GM15510 (cell line): ENCODE results near the gene KDM4C.

Experiments
- POLR2A ChIP-seq: IDR thresholded peaks from 3 replicates; pipeline ENCODE4 v1.6.1; 2011; ENCODE audit warnings: borderline replicate concordance; ENCODE audit not compliant: insufficient read length; ENCODE audit errors: extremely low read depth

KDM4C gene

GRCh38 chr9:7137571-7137970 lies 379.8 kb downstream of the KDM4C start:
- no peak for TF ChIP-seq POLR2A

- no peak for TF ChIP-seq POLR2A
These were observed 382.1 kb downstream of the KDM4C start for GRCh38 chr9:7139886-7140285.

GRCh38 chr9:7140401-7140800 lies 382.6 kb downstream of the KDM4C start:
- TF ChIP-seq POLR2A = no peak

GRCh38 chr9:7143645-7144200 lies 385.9 kb downstream of the KDM4C start:
- TF ChIP-seq POLR2A = no peak

- TF ChIP-seq POLR2A = no peak
These were observed 386.7 kb downstream of the KDM4C start for GRCh38 chr9:7144265-7145046.

- no peak for TF ChIP-seq POLR2A
These were observed 387.7 kb downstream of the KDM4C start for GRCh38 chr9:7145361-7146069.

- TF ChIP-seq POLR2A = no peak
These were observed 388.8 kb downstream of the KDM4C start for GRCh38 chr9:7146582-7146981.

- TF ChIP-seq POLR2A = no peak
These were observed 389.6 kb downstream of the KDM4C start for GRCh38 chr9:7147121-7148090.

- TF ChIP-seq POLR2A = no peak
These were observed 390.5 kb downstream of the KDM4C start for GRCh38 chr9:7148243-7148765.

GRCh38 chr9:7149258-7149657 lies 391.5 kb downstream of the KDM4C start:
- TF ChIP-seq POLR2A = no peak

- TF ChIP-seq POLR2A = no peak
These were observed 392.5 kb downstream of the KDM4C start for GRCh38 chr9:7150153-7150890.

- no peak for TF ChIP-seq POLR2A
These were observed 395.4 kb downstream of the KDM4C start for GRCh38 chr9:7153134-7153533.

GRCh38 chr9:7153566-7153965 lies 395.8 kb downstream of the KDM4C start:
- TF ChIP-seq POLR2A = no peak
